ENCODE data around the gene SLC35F2.
"Not testable (repeated sequence)": the region's sequence is repeated elsewhere in the genome, so short reads cannot be mapped to it uniquely, and the experiment has no call there.

Gene SLC35F2

GRCh38 chr11:107785401-107785800, 73.2 kb downstream of the SLC35F2 start:
- DNase-seq: no peak

DNA sequence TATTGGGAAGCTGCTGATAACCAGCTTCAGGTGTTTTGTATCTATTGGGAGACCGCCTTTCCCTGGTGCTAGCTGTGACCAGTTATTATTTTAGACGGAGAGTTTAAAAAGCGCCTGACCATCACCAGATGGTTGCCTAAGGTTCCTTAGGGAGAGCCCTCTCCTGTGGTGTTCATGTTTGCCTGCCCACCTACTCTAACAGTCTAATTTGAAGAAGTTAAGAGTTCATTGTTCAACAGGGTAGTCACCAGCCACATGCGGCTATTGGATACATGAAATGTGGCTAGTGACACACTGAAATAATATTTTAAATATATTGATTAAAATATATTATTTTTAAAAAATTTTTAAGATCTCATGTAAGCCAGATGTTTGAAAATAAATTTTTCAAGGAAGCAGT, 75.5 kb downstream of the SLC35F2 start:
- no peak for DNase-seq

GRCh38 chr11:107780775-107781174, 77.8 kb downstream of the SLC35F2 start:
- DNase-seq: no peak

GRCh38 chr11:107780136-107780535, 78.5 kb downstream of the SLC35F2 start:
- no peak for DNase-seq

DNA sequence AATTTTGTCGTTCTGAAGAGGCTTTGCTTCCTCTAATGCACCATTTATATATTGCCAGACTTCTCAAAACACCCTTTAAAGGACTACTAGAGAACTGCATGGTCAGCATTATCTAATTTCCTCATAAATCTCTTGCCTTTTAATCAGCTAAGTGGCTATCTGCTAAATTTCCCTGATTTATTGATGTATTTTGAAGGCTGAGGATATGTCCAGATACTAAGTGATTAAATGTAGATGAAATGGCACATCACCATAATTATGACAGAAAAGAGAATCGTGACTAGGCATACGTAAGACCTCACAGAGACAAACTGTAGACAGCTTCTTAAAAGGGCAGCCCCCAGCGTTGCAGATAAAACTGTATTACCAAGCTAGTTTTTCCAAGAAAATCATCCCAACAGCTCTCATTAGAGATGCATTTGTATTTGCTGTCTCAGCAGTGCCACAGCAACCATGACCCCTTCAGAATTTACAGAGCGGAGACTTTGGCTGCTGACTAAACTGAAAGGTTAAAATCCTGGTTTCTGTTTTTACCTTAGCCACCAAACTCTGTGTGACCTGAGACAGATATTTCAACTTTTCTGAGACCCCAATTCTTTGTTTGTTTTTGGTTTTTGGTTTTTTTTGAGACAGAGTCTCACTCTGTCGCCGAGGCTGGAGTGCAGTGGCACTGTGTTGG, 79.6 kb downstream of the SLC35F2 start:
- no peak for DNase-seq

- DNase-seq: no peak
Observed at GRCh38 chr11:107777110-107777509, 81.5 kb downstream of the SLC35F2 start.

DNA sequence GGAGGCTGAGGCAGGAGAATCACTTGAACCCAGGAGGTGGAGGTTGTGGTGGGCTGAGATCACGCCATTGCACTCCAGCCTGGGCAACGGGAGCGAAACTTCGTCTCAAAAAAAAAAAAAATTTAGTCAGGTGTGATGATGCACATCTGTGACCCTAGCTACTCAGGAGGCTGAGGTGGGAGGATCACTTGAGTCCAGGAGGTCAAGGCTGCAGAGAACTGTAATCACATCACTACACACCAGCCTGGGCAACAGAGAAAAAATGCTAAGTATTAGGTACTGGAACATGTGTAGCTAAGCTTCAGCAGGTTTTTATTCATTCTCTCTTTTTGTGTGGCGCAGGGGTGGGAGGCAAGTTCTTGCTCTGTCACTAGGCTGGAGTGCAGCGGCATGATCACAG, 82.5 kb downstream of the SLC35F2 start:
- DNase-seq: no peak

- DNase-seq: no peak
Observed at GRCh38 chr11:107770551-107770951, 88.0 kb downstream of the SLC35F2 start.

- DNase-seq: no peak
Observed at GRCh38 chr11:107769189-107769588, 89.4 kb downstream of the SLC35F2 start.

- not testable (repeated sequence) for DNase-seq
Observed at GRCh38 chr11:107758719-107759355, 99.8 kb downstream of the SLC35F2 start.

DNA sequence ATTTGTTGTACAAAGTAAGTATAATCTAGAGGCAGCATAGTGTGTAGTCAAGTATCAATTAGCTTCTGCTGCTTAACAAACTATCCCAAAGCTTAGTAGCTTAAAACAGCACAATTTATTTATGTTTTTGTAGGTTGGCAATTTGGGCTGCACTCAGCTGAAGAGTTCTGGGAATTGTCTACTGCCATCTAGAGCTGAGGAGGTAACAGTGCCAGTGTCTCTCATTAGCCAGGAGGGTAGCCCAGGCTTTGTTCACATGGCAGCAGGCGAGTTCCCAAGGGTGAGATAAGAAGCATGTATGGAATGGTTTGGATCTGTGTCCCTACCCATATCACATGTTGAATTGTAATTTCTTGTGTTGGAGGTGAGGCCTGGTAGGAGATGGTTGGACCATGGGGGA, 100.9 kb downstream of the SLC35F2 start:
- no peak for DNase-seq

DNA sequence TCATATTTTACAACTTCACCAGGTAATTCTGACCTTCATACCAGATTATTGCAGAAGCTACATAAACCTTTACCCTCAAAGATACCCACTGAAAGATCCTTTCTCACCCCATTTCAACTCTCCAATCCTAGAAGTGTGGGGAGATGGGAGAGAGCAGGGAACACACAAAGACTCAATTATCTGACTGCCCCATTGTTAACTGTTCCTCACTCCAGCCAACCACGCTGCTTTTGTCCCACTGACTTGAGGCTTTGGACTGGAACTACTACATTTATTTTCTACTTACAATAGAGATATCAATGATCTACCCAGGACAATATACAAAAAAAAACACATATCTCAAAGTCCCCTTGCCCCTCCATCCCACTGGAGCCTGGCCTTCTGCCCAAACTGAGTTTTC, 102.0 kb downstream of the SLC35F2 start:
- DNase-seq: no peak

DNA sequence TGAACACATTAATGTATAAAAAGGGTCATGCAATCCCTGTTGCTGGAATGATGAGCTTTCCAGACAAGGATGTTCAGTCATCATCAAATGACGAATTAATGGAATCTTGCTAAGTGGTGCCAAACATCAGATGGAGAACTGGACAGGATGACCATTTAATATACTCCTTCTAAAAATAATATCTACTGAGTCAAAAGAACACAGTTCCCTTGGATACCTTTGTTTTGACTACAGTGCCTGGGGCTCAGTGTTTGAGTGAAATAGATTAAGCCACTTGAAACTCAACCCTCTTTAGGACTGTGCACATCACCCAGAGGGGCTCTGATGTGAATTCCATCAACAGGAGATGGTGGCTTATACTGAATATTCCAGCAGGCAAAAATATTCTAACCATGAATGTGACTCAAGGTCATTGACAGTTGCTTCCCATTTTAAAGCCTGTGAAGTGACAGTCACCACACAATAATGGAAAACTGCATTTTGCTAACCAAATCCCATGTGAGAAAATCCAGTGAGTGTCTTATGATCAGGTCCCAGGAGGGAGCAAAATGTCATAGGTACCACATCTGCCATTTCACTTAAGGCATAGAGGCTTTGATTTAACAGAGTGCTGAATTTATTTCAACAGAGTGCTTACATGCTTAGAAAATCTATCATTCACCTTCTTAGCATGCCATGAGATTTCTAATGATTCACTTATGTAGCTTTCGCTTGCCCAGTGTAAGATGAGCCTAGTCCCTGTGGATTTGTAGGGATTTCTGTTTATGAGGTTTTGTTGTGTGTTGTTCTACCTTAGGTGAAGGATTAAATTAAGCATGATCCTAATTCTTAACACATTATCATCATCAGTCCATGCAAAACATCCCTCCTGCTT, 105.4 kb downstream of the SLC35F2 start:
- no peak for DNase-seq

DNA sequence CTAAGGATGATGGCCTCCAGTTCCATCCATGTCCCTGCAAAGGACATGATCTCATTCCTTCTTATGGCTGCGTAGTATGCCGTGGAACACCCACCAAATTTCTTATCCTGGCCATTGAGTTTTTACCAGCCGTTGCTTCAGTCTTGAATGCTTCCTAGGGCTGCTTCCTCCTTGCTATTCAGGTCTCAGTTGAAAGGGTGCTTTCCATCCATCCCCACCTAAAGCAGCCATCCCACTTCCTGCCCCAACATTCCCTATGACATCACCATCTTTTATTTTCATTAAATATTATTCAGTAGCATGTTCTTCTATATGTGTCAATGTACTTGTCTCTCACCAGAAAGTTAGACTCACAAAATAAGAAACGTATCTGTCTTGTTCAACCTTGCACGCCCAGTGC, 106.1 kb downstream of the SLC35F2 start:
- DNase-seq: no peak

GRCh38 chr11:107751082-107751481, 107.5 kb downstream of the SLC35F2 start:
- DNase-seq: no peak

DNA sequence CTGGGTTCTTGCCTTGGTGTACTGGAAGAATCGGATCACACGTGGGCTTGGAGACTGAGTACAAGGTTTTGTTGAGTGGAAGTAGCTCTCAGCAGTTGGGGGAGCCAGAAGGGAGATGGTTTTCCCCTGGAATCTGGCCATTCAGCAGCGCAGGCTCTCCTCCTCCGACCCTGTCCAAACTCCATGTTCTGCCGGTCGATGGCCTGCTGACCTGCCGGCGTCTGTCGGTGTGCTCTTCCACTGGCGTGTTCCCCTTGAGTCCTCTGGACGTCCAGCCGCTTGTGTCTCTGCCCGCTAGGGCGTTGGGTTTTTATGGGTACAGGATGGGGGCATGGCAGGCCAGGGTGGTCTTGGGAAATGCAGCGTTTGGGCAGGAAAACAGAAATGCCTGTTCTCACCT, 108.3 kb downstream of the SLC35F2 start:
- no peak for DNase-seq

DNA sequence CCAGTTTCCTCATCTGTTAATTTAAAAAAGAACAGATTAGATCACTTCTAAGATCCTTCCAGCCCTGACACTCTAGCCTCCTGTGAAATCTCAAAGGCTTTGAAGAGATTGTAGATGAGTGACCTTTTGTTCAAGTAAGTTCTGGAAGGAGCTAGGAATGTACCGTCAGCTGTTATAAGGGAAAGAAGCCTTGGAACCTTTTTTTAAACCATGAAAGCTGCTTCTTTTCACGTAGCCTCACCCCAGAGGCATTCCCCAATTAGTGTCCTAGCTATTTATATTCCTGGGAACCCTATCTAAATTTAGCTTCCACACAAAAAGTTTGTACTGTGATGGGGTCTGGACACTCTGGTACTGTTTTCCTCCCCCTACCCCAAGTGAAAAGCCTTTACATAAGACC, 111.0 kb downstream of the SLC35F2 start:
- no peak for DNase-seq

DNA sequence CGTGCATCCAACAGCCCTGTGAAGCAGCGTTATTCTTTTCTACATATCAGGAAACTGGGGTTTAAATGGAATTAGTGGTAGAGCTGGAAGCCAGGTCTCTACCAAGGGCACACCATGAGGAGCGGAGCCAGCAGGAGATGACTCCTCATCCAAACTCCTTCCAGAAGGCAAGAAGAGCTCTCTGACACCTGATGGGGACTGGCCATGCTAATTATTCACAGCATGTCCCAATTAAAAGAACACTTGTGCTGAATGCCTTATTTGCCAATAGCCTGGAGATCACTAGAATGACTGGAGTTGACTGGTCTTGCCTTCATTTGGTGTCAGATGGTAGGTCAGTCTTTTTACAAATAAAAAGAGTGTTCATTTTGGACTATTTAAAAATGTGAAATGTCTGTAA, 113.9 kb downstream of the SLC35F2 start:
- DNase-seq: no peak

DNA sequence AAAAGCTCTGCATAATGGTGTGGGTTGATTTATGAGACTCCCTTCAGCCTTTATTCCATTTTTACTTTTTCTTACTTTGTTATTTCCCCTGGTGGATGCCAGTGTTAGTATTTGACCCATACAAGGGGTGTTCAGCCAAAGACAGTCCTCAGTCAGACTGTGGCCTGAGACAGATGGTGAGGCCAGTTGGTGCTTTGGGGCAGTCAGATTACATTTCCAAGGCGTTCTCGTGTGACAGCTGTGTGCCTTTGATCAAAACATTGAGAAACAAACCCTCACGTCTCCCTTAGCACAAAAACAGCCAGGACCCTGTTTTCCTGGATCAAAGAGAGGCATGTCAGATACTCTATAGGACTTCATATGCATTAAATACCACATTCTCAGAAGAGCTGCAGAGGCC, 115.4 kb downstream of the SLC35F2 start:
- DNase-seq: no peak

- no peak for DNase-seq
Observed at GRCh38 chr11:107741044-107741823, 117.4 kb downstream of the SLC35F2 start.
